GM23338 (cell line): Measurements from ENCODE around the gene SLC25A48.
A peak's percentile ranks its signal among the peaks of the same experiment; 100 is the strongest.

Source experiments
- CREB1 ChIP-seq: fragments of 250-450 bp; sonication (Bioruptor Pico); IDR thresholded peaks from 2 replicates; pipeline ENCODE4 v1.5.0; 2020; ENCODE audit warnings: low read depth, mild to moderate bottlenecking, moderate library complexity
- EZH2 ChIP-seq: fragments of 200-600 bp; sonication (generic); IDR thresholded peaks from one replicate; pipeline ENCODE4 v1.8.0; 2017; ENCODE audit warnings: antibody characterized with exemption, mild to moderate bottlenecking, low read depth; ENCODE audit not compliant: unreplicated experiment
- EZH2phosphoT487 ChIP-seq: fragments of 200-600 bp; sonication (generic); IDR thresholded peaks from one replicate; pipeline ENCODE4 v1.8.1; 2018; ENCODE audit warnings: antibody characterized with exemption; ENCODE audit not compliant: unreplicated experiment
- JUNB ChIP-seq: IDR thresholded peaks from one replicate; pipeline ENCODE4 v1.6.1; 2016; ENCODE audit warnings: antibody characterized with exemption; ENCODE audit not compliant: unreplicated experiment
- POLR2AphosphoS5 ChIP-seq: IDR thresholded peaks from 2 replicates; pipeline ENCODE4 v1.6.1; 2016; ENCODE audit warnings: antibody characterized with exemption, low read depth
- ZNF114 ChIP-seq: fragments of 250-450 bp; sonication (Bioruptor Pico); IDR thresholded peaks from 2 replicates; pipeline ENCODE4 v1.5.0; 2020; ENCODE audit warnings: mild to moderate bottlenecking, moderate library complexity
- ZNF331 ChIP-seq: fragments of 250-450 bp; sonication (Bioruptor Pico); IDR thresholded peaks from 2 replicates; pipeline ENCODE4 v1.5.0; 2020; ENCODE audit warnings: low read depth, mild to moderate bottlenecking, moderate library complexity
- TF ChIP-seq, protein P1 (sequence below), 2 experiments: fragments of 200-600 bp in 1 of 2; sonication (generic) in 1 of 2; conservative IDR thresholded peaks; 2 replicates each; pipeline versions ENCODE4 v1.5.1 to v1.6.1; 2016 to 2017; ENCODE audit warnings: antibody characterized with exemption in 2 of 2, low read depth in 2 of 2, mild to moderate bottlenecking in 2 of 2, moderate library complexity in 1 of 2
- TF ChIP-seq, protein P2 (sequence below): IDR thresholded peaks from one replicate; pipeline ENCODE4 v1.6.1; 2018; ENCODE audit warnings: antibody characterized with exemption; ENCODE audit not compliant: unreplicated experiment
- TF ChIP-seq, protein P3 (sequence below): IDR thresholded peaks from 2 replicates; pipeline ENCODE4 v1.6.1; 2016; ENCODE audit warnings: antibody characterized with exemption

DNA sequence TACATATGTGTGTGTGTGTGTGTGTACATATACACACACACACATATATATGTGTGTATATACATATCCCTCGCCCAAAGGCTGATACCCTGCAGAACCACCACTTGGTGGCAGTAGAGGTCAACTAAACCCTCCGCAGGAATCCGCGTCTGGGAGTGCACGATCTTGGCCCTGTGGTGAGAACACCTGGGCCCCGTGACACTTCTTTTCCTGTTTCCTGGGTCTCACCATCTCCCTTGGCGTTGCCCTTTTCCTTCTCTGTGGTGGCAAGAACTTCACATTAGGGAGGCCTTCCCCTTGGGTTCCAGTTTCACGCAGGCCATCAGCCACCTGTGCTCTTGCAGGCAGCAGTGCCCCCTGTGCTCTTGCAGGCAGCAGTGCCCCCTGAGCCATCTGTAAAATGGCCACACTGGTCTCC is 53.0 kb downstream of the SLC25A48 start:
- TF ChIP-seq, protein P1, sequence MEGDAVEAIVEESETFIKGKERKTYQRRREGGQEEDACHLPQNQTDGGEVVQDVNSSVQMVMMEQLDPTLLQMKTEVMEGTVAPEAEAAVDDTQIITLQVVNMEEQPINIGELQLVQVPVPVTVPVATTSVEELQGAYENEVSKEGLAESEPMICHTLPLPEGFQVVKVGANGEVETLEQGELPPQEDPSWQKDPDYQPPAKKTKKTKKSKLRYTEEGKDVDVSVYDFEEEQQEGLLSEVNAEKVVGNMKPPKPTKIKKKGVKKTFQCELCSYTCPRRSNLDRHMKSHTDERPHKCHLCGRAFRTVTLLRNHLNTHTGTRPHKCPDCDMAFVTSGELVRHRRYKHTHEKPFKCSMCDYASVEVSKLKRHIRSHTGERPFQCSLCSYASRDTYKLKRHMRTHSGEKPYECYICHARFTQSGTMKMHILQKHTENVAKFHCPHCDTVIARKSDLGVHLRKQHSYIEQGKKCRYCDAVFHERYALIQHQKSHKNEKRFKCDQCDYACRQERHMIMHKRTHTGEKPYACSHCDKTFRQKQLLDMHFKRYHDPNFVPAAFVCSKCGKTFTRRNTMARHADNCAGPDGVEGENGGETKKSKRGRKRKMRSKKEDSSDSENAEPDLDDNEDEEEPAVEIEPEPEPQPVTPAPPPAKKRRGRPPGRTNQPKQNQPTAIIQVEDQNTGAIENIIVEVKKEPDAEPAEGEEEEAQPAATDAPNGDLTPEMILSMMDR (conservative IDR thresholded peaks at IDR 0.05; ENCODE audit: low read depth in 2 of 2): peak; percentile 86 to 88
- TF ChIP-seq CREB1 (CRISPR knock-in tag) (no peak), EZH2phosphoT487 (no peak), POLR2AphosphoS5 (no peak), EZH2 (no peak), ZNF331 (no peak), JUNB (no peak), ZNF114 (no peak)
- TF ChIP-seq, protein P2, sequence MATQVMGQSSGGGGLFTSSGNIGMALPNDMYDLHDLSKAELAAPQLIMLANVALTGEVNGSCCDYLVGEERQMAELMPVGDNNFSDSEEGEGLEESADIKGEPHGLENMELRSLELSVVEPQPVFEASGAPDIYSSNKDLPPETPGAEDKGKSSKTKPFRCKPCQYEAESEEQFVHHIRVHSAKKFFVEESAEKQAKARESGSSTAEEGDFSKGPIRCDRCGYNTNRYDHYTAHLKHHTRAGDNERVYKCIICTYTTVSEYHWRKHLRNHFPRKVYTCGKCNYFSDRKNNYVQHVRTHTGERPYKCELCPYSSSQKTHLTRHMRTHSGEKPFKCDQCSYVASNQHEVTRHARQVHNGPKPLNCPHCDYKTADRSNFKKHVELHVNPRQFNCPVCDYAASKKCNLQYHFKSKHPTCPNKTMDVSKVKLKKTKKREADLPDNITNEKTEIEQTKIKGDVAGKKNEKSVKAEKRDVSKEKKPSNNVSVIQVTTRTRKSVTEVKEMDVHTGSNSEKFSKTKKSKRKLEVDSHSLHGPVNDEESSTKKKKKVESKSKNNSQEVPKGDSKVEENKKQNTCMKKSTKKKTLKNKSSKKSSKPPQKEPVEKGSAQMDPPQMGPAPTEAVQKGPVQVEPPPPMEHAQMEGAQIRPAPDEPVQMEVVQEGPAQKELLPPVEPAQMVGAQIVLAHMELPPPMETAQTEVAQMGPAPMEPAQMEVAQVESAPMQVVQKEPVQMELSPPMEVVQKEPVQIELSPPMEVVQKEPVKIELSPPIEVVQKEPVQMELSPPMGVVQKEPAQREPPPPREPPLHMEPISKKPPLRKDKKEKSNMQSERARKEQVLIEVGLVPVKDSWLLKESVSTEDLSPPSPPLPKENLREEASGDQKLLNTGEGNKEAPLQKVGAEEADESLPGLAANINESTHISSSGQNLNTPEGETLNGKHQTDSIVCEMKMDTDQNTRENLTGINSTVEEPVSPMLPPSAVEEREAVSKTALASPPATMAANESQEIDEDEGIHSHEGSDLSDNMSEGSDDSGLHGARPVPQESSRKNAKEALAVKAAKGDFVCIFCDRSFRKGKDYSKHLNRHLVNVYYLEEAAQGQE: no peak
- TF ChIP-seq, protein P3, sequence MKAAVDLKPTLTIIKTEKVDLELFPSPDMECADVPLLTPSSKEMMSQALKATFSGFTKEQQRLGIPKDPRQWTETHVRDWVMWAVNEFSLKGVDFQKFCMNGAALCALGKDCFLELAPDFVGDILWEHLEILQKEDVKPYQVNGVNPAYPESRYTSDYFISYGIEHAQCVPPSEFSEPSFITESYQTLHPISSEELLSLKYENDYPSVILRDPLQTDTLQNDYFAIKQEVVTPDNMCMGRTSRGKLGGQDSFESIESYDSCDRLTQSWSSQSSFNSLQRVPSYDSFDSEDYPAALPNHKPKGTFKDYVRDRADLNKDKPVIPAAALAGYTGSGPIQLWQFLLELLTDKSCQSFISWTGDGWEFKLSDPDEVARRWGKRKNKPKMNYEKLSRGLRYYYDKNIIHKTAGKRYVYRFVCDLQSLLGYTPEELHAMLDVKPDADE: no peak
